RWPE2 (cell line): ENCODE measurements around the gene VIPAS39.
A peak's percentile ranks its signal among the peaks of the same experiment; 100 is the strongest.
"Not testable (repeated sequence)": the region's sequence is repeated elsewhere in the genome, so short reads cannot be mapped to it uniquely, and the experiment has no call there.

Experiments used
- ATAC-seq: fragments of 200-7000 bp; cut with Tn5 transposase; 3 replicates; pipeline ENCODE4 v1.9.1; 2021; ENCODE audit warnings: low read depth
- DNase-seq: peaks from one replicate; pipeline ENCODE4 v3.0.0-alpha.2; 2020; ENCODE audit warnings: low spot score
- H3K27ac ChIP-seq: fragments of 450-650 bp; 2 replicates; pipeline ENCODE4 v1.5.1; 2017; ENCODE audit warnings: mild to moderate bottlenecking; ENCODE audit not compliant: poor library complexity, severe bottlenecking
- H3K27me3 ChIP-seq: fragments of 250-450 bp; sonication (Bioruptor Pico); 2 replicates; pipeline ENCODE4 v1.5.1; 2021; ENCODE audit warnings: mild to moderate bottlenecking, moderate library complexity; ENCODE audit not compliant: insufficient read depth, poor library complexity, severe bottlenecking
- H3K36me3 ChIP-seq: fragments of 250-450 bp; sonication (Bioruptor Pico); 2 replicates; pipeline ENCODE4 v1.5.1; 2020; ENCODE audit warnings: low read depth, mild to moderate bottlenecking, moderate library complexity
- H3K4me1 ChIP-seq: fragments of 250-450 bp; sonication (Bioruptor Pico); 2 replicates; pipeline ENCODE4 v1.5.1; 2021; ENCODE audit warnings: mild to moderate bottlenecking, moderate library complexity; ENCODE audit not compliant: insufficient read depth, poor library complexity, severe bottlenecking
- H3K4me3 ChIP-seq: fragments of 250-450 bp; sonication (Bioruptor Pico); 2 replicates; pipeline ENCODE4 v1.5.1; 2021; ENCODE audit warnings: mild to moderate bottlenecking, moderate library complexity; ENCODE audit not compliant: severe bottlenecking
- H3K9me3 ChIP-seq: fragments of 250-450 bp; sonication (Bioruptor Pico); 2 replicates; pipeline ENCODE4 v1.5.1; 2021; ENCODE audit warnings: mild to moderate bottlenecking, moderate library complexity; ENCODE audit not compliant: severe bottlenecking
- TF ChIP-seq, protein P1 (sequence below): fragments of 450-650 bp; IDR thresholded peaks from one replicate; pipeline ENCODE4 v1.5.1; 2017; ENCODE audit warnings: mild to moderate bottlenecking, moderate library complexity; ENCODE audit not compliant: poor library complexity, severe bottlenecking

Gene VIPAS39

GRCh38 chr14:77424862-77425261 is 32.5 kb downstream of the VIPAS39 start:
- H3K4me1 ChIP-seq: no peaks in the 10 kb centered on the region
- H3K9me3 ChIP-seq: no peaks in the 10 kb centered on the region
- ATAC-seq (no peak), DNase-seq (no peak)
- H3K36me3 ChIP-seq: peaks cover 58% of the 10 kb centered on the region
- no peaks in the 10 kb centered on the region for H3K27me3 ChIP-seq
- no peak overlapping the region for H3K27ac ChIP-seq
- no peak overlapping the region for H3K4me3 ChIP-seq
- TF ChIP-seq, protein P1, sequence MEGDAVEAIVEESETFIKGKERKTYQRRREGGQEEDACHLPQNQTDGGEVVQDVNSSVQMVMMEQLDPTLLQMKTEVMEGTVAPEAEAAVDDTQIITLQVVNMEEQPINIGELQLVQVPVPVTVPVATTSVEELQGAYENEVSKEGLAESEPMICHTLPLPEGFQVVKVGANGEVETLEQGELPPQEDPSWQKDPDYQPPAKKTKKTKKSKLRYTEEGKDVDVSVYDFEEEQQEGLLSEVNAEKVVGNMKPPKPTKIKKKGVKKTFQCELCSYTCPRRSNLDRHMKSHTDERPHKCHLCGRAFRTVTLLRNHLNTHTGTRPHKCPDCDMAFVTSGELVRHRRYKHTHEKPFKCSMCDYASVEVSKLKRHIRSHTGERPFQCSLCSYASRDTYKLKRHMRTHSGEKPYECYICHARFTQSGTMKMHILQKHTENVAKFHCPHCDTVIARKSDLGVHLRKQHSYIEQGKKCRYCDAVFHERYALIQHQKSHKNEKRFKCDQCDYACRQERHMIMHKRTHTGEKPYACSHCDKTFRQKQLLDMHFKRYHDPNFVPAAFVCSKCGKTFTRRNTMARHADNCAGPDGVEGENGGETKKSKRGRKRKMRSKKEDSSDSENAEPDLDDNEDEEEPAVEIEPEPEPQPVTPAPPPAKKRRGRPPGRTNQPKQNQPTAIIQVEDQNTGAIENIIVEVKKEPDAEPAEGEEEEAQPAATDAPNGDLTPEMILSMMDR: no peak

- Histone ChIP-seq H3K4me3 (no peak within 1 kb of the TSS), H3K4me1 (no peaks in the 10 kb centered on the region), H3K9me3 (no peaks in the 10 kb centered on the region), H3K36me3 (peaks cover 44% of the 10 kb centered on the region), H3K27ac (no peak within 1 kb of the TSS), H3K27me3 (no peaks in the 10 kb centered on the region)
- no peak for DNase-seq
- TF ChIP-seq, protein P1: no peak
- ATAC-seq: no peak
Measured at GRCh38 chr14:77423423-77423822, 34.0 kb downstream of the VIPAS39 start, which contains the start of gene NOXRED1. TSS of gene NOXRED1 (minus strand) at chr14:77423523. CDS start at chr14:77422889, 634 bp downstream.

DNA sequence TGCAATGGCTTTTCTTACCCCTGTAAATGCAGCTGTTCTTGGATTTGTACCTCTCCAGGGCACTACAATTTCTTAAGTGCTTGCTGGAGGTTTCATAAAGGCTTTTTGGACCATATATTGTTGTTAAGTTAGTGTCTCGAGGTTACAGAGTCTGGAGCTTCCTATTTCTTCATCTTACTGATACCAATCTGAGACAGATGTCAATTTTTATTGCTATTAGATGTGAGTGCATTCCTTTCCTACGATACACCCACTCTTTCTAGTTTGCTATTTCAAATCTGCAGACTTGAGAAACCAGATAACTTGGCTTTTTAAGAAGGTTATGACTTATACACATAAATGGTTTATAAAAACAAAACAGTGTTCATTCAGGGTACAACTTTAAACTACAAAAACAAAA is 36.2 kb downstream of the VIPAS39 start:
- no peak for DNase-seq
- Histone ChIP-seq H3K27ac (no peak overlapping the region), H3K27me3 (no peaks in the 10 kb centered on the region), H3K36me3 (peaks cover 23% of the 10 kb centered on the region), H3K9me3 (peaks cover 3% of the 10 kb centered on the region), H3K4me1 (no peaks in the 10 kb centered on the region), H3K4me3 (no peak overlapping the region)
- TF ChIP-seq, protein P1: no peak
- peak; percentile 27; the same call in 1 of the 3 replicates for ATAC-seq

- DNase-seq: no peak
- TF ChIP-seq, protein P1: no peak
- no peak for ATAC-seq
- Histone ChIP-seq H3K27ac (no peak overlapping the region), H3K9me3 (peaks cover 3% of the 10 kb centered on the region), H3K27me3 (no peaks in the 10 kb centered on the region), H3K4me3 (no peak overlapping the region), H3K36me3 (no peaks in the 10 kb centered on the region), H3K4me1 (no peaks in the 10 kb centered on the region)
Measured at GRCh38 chr14:77416836-77417235, 40.6 kb downstream of the VIPAS39 start.

- not testable (repeated sequence) for DNase-seq
Measured at GRCh38 chr14:77416098-77416497, 41.3 kb downstream of the VIPAS39 start.

GRCh38 chr14:77415403-77416030 is 41.9 kb downstream of the VIPAS39 start:
- not testable (repeated sequence) for H3K36me3 ChIP-seq, H3K27me3 ChIP-seq, H3K9me3 ChIP-seq, H3K4me3 ChIP-seq, DNase-seq, H3K27ac ChIP-seq, H3K4me1 ChIP-seq, ATAC-seq

More at GRCh38 chr14:77416098-77416497, 41.3 kb downstream of the VIPAS39 start:
- H3K27me3 ChIP-seq, H3K36me3 ChIP-seq, H3K9me3 ChIP-seq, H3K4me3 ChIP-seq, H3K27ac ChIP-seq, H3K4me1 ChIP-seq, ATAC-seq: not testable (repeated sequence)
